Pancreas (tissue), 10 donors: Measurements from ENCODE around the gene FN3KRP. TPM values are rescaled to one million over a fixed set of nuclear protein-coding genes. Genes with fewer than 3 reads are reported as not detected.
A peak's percentile ranks its signal among the peaks of the same experiment; 100 is the strongest.

Source experiments
- ATAC-seq, 4 donors: fragments of 200-7000 bp; cut with Tn5 transposase; one replicate each; pipeline versions ENCODE4 v1.8.0 to v1.9.1; 2020; ENCODE audit warnings: mild to moderate bottlenecking in 4 of 4, moderate library complexity in 4 of 4
- DNase-seq, 6 donors: peaks; one replicate each; pipeline ENCODE4 v3.0.0-alpha.2; 2020
- FAIRE-seq: peaks from 2 replicates; lab custom pipeline; 2012; peaks lifted over from hg19 to GRCh38; lab: Jason Lieb, UNC
- H3K27ac ChIP-seq, 4 donors: fragments of 200-600 bp; sonication (generic); 1 replicate in 3 of 4; 2 replicates in 1 of 4; pipeline versions ENCODE4 v1.5.0 to v1.8.0; 2020
- H3K27me3 ChIP-seq, 4 donors: fragments of 200-600 bp; one replicate each; pipeline ENCODE4 v1.8.0; 2021
- H3K36me3 ChIP-seq, 3 donors: fragments of 200-600 bp; sonication (generic) in 1 of 3; one replicate each; pipeline versions ENCODE4 v1.5.0 to v1.8.0; 2020 to 2021
- H3K4me1 ChIP-seq, 3 donors: fragments of 200-600 bp; one replicate each; pipeline ENCODE4 v1.8.0; 2021
- H3K4me3 ChIP-seq, 4 donors: fragments of 200-600 bp; sonication (generic) in 2 of 4; one replicate each; pipeline versions ENCODE4 v1.5.0 to v1.8.0; 2020 to 2021
- H3K9me3 ChIP-seq, 4 donors: fragments of 200-600 bp; one replicate each; pipeline ENCODE4 v1.8.0; 2021
- CTCF ChIP-seq, 4 donors: fragments of 200-600 bp; sonication (generic) in 3 of 4; IDR thresholded peaks; one replicate each; pipeline versions ENCODE4 v1.5.0 to v1.8.0; 2021; ENCODE audit warnings: antibody characterized with exemption in 4 of 4
- WGBS, 2 donors: extraction: QIAGEN DNeasy Blood & Tissue Kit; methylation state at CpG; one replicate each; pipeline ENCODE4 v1.1.7; 2013; 5-methylcytosine and 5-hydroxymethylcytosine counted together
- intact Hi-C, 3 donors: fragments of 100-400 bp; cut with DNase I; formaldehyde crosslinking; loops; one replicate each; pipeline versions ENCODE4 v1.11.1 to v1.14.2; 2022
- polyA plus RNA-seq, 2 donors: library from polyadenylated mRNA; stranded (reverse); fragments of 200-250 nt; gene quantifications; one replicate each; pipeline ENCODE4 v1.2.3, GENCODE V29; 2013
- total RNA-seq, 6 donors: library from RNA; stranded (reverse); fragmentation: NEBNext Ultra II Directional in 4 of 6; extraction: Animal tissue kit (Norgen Biotek cat#: 25700) in 4 of 6; gene quantifications; one replicate each; pipeline versions ENCODE4 v1.2.1 to v1.2.4, GENCODE V29; 2021 to 2023
- donor health status: healthy with polysubstance abuse.
- donor health status: DM: no; HTN: no; CAD: no; lungs with moderate emphysema.
- donor health status: DM: no; HTN: no; CAD: no.
- donor health status: control.
- donor health status: control.
- donor health status: Bipolar disorder and iron deficiency.
- donor health status: DM: yes; HTN: yes; CAD: no.
- donor health status: DM: no; HTN: no; CAD: no.
- donor health status: DM: no; HTN: no; CAD: no.
- donor health status: DM: yes; HTN: yes; CAD: no.

Gene FN3KRP
- total and polyA plus RNA-seq, 8 donors = 9.3 to 23.1 (median 13.4) TPM

- ATAC-seq = no peak
- intact Hi-C loops = no loop called here
- DNase-seq = peak in 1 of 6 donors; percentile 41
Measured at GRCh38 chr17:82704886-82705285, 11.6 kb upstream of the FN3KRP start.

GRCh38 chr17:82705756-82706155 is 10.8 kb upstream of the FN3KRP start:
- intact Hi-C loops = no loop called here
- H3K4me1 ChIP-seq = no peaks in the 10 kb centered on the region
- no peak overlapping the region for H3K27ac ChIP-seq
- FAIRE-seq (no peak), DNase-seq (peak in 1 of 6 donors; percentile 60), ATAC-seq (no peak)
- no peaks in the 10 kb centered on the region for H3K9me3 ChIP-seq
- 82 to 90% methylated on average over 18 of the region's 18 CpGs for WGBS, 2 donors
- H3K36me3 ChIP-seq = no peaks in the 10 kb centered on the region
- H3K27me3 ChIP-seq = no peaks in the 10 kb centered on the region
- no peak for TF ChIP-seq CTCF (IDR thresholded peaks at IDR 0.05)
- H3K4me3 ChIP-seq = no peak overlapping the region

More at GRCh38 chr17:82704886-82705285, 11.6 kb upstream of the FN3KRP start:
- no peak for FAIRE-seq
- H3K4me1 ChIP-seq = no peaks in the 10 kb centered on the region
- H3K27me3 ChIP-seq = no peaks in the 10 kb centered on the region
- H3K27ac ChIP-seq = no peak overlapping the region
- no peaks in the 10 kb centered on the region for H3K9me3 ChIP-seq
- 75 to 88% methylated on average over 13 of the region's 13 CpGs for WGBS, 2 donors
- TF ChIP-seq CTCF (IDR thresholded peaks at IDR 0.05) = no peak
- no peak overlapping the region for H3K4me3 ChIP-seq
- H3K36me3 ChIP-seq = no peaks in the 10 kb centered on the region

- TF ChIP-seq CTCF (IDR thresholded peaks at IDR 0.05) = no peak
- DNase-seq = peak in 1 of 6 donors; percentile 70
- no peaks in the 10 kb centered on the region for H3K4me1 ChIP-seq
- WGBS, 2 donors = 46 to 48% methylated on average over 8 to 9 of the region's 9 CpGs
- no peaks in the 10 kb centered on the region for H3K9me3 ChIP-seq
- H3K36me3 ChIP-seq = no peaks in the 10 kb centered on the region
- no peaks in the 10 kb centered on the region for H3K27me3 ChIP-seq
- no peak for ATAC-seq
- FAIRE-seq = no peak
- H3K27ac ChIP-seq = no peak overlapping the region
- H3K4me3 ChIP-seq = no peak overlapping the region
- intact Hi-C loops = no loop called here
Measured at GRCh38 chr17:82709024-82709675, 7.4 kb upstream of the FN3KRP start.

- no peak for ATAC-seq
Measured at GRCh38 chr17:82709676-82710498, 6.6 kb upstream of the FN3KRP start.

More at GRCh38 chr17:82709676-82710498, 6.6 kb upstream of the FN3KRP start:
- no peaks in the 10 kb centered on the region for H3K27me3 ChIP-seq
- WGBS, 2 donors = 76 to 78% methylated on average over 25 of the region's 25 CpGs
- TF ChIP-seq CTCF (IDR thresholded peaks at IDR 0.05) = no peak
- no peak for DNase-seq
- intact Hi-C loops = no loop called here
- no peak overlapping the region for H3K27ac ChIP-seq
- H3K4me3 ChIP-seq = no peak overlapping the region
- H3K36me3 ChIP-seq = no peaks in the 10 kb centered on the region
- FAIRE-seq = no peak
- H3K9me3 ChIP-seq = no peaks in the 10 kb centered on the region
- H3K4me1 ChIP-seq = no peaks in the 10 kb centered on the region
